Caco-2 (cell line): ENCODE data around the gene PLA2G4D. TPM values are rescaled to one million over a fixed set of nuclear protein-coding genes. Genes with fewer than 3 reads are reported as not detected.

Experiments used
- BruUV-seq: library from RNA; stranded (reverse); fragments of 400-500 nt; replicated peaks from 2 replicates; lab custom pipeline; 2021; lab: Mats Ljungman, UMichigan
- CTCF ChIA-PET: fragments of 300-600 bp; sonication (Branson Sonifier 250); formaldehyde crosslinking; loops from one replicate; lab custom pipeline; 2022; ENCODE audit warnings: antibody characterized with exemption; lab: Charles Lee
- POLR2A ChIA-PET: fragments of 300-600 bp; sonication (Branson Sonifier 250); formaldehyde crosslinking; loops from one replicate; lab custom pipeline; 2022; ENCODE audit warnings: antibody characterized with exemption; lab: Charles Lee
- DNase-seq, 2 experiments: peaks; one replicate each; pipeline versions ENCODE4 v3.0.0 to v3.0.0-alpha.2; 2020 to 2022
- H3K27me3 ChIP-seq: replicated peaks from 2 replicates; pipeline ENCODE4 v1.6.0; 2011; ENCODE audit warnings: low read length; ENCODE audit not compliant: control insufficient read depth, insufficient read depth
- H3K36me3 ChIP-seq: 2 replicates; pipeline ENCODE4 v1.5.1; 2011; ENCODE audit warnings: low read length; ENCODE audit not compliant: control insufficient read depth, insufficient read depth
- H3K4me1 ChIP-seq: fragments of 250-450 bp; sonication (Bioruptor Pico); 2 replicates; pipeline ENCODE4 v1.5.1; 2020; ENCODE audit warnings: mild to moderate bottlenecking
- H3K4me3 ChIP-seq: 2 replicates; pipeline ENCODE4 v1.5.1; 2011; ENCODE audit warnings: low read depth, mild to moderate bottlenecking, control low read depth, low read length
- H3K9me3 ChIP-seq: fragments of 250-450 bp; sonication (Bioruptor Pico); 2 replicates; pipeline ENCODE4 v1.5.1; 2020; ENCODE audit warnings: mild to moderate bottlenecking, moderate library complexity
- H3K27ac Mint-ChIP-seq: one replicate; pipeline ENCODE4 v1.8.0; 2022; ENCODE audit warnings: mixed read lengths; ENCODE audit not compliant: unreplicated experiment
- H3K27me3 Mint-ChIP-seq: one replicate; pipeline ENCODE4 v1.8.0; 2022; ENCODE audit warnings: mixed read lengths; ENCODE audit not compliant: insufficient read depth, unreplicated experiment
- H3K36me3 Mint-ChIP-seq: one replicate; pipeline ENCODE4 v1.8.0; 2022; ENCODE audit warnings: mild to moderate bottlenecking, mixed read lengths; ENCODE audit not compliant: insufficient read depth, unreplicated experiment
- H3K4me1 Mint-ChIP-seq: one replicate; pipeline ENCODE4 v1.8.0; 2022; ENCODE audit warnings: low read depth, mixed read lengths; ENCODE audit not compliant: unreplicated experiment
- H3K4me3 Mint-ChIP-seq: one replicate; pipeline ENCODE4 v1.8.0; 2022; ENCODE audit warnings: mild to moderate bottlenecking, moderate library complexity, mixed read lengths; ENCODE audit not compliant: unreplicated experiment
- H3K9me3 Mint-ChIP-seq: one replicate; pipeline ENCODE4 v1.8.0; 2022; ENCODE audit warnings: mixed read lengths; ENCODE audit not compliant: unreplicated experiment
- CTCF ChIP-seq, 2 experiments: fragments of 200-600 bp in 1 of 2; IDR thresholded peaks; 1 replicate in 1 of 2; 2 replicates in 1 of 2; pipeline versions ENCODE4 v1.5.1 to v1.8.0; 2011 to 2022; ENCODE audit warnings: antibody characterized with exemption in 1 of 2, control low read depth in 1 of 2, inconsistent platforms in 1 of 2, low read depth in 1 of 2, low read length in 1 of 2, mild to moderate bottlenecking in 1 of 2, moderate library complexity in 1 of 2; ENCODE audit not compliant: insufficient read depth in 1 of 2, severe bottlenecking in 1 of 2, unreplicated experiment in 1 of 2
- intact Hi-C: fragments of 100-400 bp; cut with micrococcal nuclease; formaldehyde crosslinking; loops from one replicate; pipeline ENCODE4 v1.10.0; 2022; ENCODE audit not compliant: unreplicated experiment
- total RNA-seq: library from RNA; stranded (reverse); gene quantifications from 2 replicates; pipeline ENCODE4 v1.2.3, GENCODE V29; 2022

The PLA2G4D gene
- total RNA-seq, 1 experiment from 2014 or later: not detected

DNA sequence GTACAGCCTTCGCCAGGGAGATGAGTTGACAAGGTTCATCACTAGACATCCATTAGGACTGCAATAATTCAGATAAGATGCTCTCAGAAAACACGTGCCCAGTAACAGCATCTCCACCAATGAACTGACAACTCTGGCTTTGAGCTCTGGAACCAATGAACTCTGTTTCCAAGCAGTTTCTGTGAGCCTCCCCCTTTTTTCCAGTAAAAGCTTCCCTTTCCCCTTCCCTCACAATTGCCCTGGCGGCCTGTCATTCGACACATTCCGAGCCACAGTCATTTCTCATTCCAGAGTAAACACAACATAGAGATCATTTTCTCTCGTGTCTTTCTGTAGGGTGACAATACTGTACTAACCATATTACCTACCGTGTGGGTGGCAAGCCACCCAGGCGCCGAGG is 3.6 kb downstream of the PLA2G4D start:
- POLR2A ChIA-PET: no interaction called here

GRCh38 chr15:42090370-42090769 is 4.0 kb downstream of the PLA2G4D start:
- H3K27me3 ChIP-seq: no peaks in the 10 kb centered on the region
- H3K9me3 ChIP-seq: no peaks in the 10 kb centered on the region
- no peak for TF ChIP-seq CTCF (IDR thresholded peaks at IDR 0.05; ENCODE audit: insufficient read depth in 1 of 2, low read depth in 1 of 2, low read length in 1 of 2, severe bottlenecking in 1 of 2, unreplicated experiment in 1 of 2)
- H3K27me3 Mint-ChIP-seq: no peaks in the 10 kb centered on the region
- H3K4me3 Mint-ChIP-seq: no peak overlapping the region
- no TSS peak for BruUV-seq
- H3K36me3 Mint-ChIP-seq: no peaks in the 10 kb centered on the region
- no peak overlapping the region for H3K27ac Mint-ChIP-seq
- H3K9me3 Mint-ChIP-seq: no peaks in the 10 kb centered on the region
- H3K4me1 ChIP-seq: peaks cover 10% of the 10 kb centered on the region; the same call in 1 of the 2 replicates
- ChIA-PET CTCF (no interaction called here), POLR2A (no interaction called here)
- no peak overlapping the region for H3K4me3 ChIP-seq
- H3K36me3 ChIP-seq: no peaks in the 10 kb centered on the region
- H3K4me1 Mint-ChIP-seq: peaks cover 8% of the 10 kb centered on the region
- no peak for DNase-seq
- intact Hi-C loops: no loop called here

More for the DNA sequence above, 3.6 kb downstream of the PLA2G4D start:
- Histone ChIP-seq H3K4me1 (peaks cover 10% of the 10 kb centered on the region; the same call in 1 of the 2 replicates), H3K27me3 (no peaks in the 10 kb centered on the region), H3K36me3 (no peaks in the 10 kb centered on the region), H3K9me3 (no peaks in the 10 kb centered on the region), H3K4me3 (no peak overlapping the region)
- no peaks in the 10 kb centered on the region for H3K36me3 Mint-ChIP-seq
- H3K27ac Mint-ChIP-seq: no peak overlapping the region
- no peaks in the 10 kb centered on the region for H3K27me3 Mint-ChIP-seq
- DNase-seq: no peak
- intact Hi-C loops: no loop called here
- no TSS peak for BruUV-seq
- peaks cover 8% of the 10 kb centered on the region for H3K4me1 Mint-ChIP-seq
- no peak for TF ChIP-seq CTCF (IDR thresholded peaks at IDR 0.05; ENCODE audit: insufficient read depth in 1 of 2, low read depth in 1 of 2, low read length in 1 of 2, severe bottlenecking in 1 of 2, unreplicated experiment in 1 of 2)
- H3K9me3 Mint-ChIP-seq: no peaks in the 10 kb centered on the region
- H3K4me3 Mint-ChIP-seq: no peak overlapping the region
- CTCF ChIA-PET: no interaction called here

DNA sequence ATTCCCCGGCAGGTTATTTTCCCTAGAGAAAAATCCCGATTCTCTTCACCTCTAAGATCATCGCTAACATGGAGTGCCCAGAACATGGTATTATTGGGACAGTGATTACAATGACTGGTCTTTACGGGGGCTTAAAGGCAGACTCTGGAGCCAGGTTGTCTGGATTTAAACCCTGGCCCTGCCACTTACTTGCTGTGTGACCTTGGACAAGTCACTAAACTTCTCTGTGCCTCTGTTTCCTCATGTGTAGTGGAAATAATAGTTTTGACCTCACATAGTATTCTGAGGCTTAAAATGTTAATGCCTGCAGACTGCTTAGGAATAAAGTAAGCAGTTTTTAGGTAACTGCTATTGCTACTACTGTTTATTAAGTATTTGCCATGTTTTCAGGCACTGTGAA is 4.4 kb downstream of the PLA2G4D start:
- Histone ChIP-seq H3K27me3 (no peaks in the 10 kb centered on the region), H3K4me1 (peaks cover 10% of the 10 kb centered on the region; the same call in 1 of the 2 replicates), H3K9me3 (no peaks in the 10 kb centered on the region), H3K4me3 (no peak overlapping the region), H3K36me3 (no peaks in the 10 kb centered on the region)
- intact Hi-C loops: no loop called here
- no TSS peak for BruUV-seq
- peaks cover 8% of the 10 kb centered on the region for H3K4me1 Mint-ChIP-seq
- ChIA-PET CTCF (no interaction called here), POLR2A (interaction anchor here (0.5 kb wide), 1 partner anchor 308 kb away, joined by 4 read pairs; no protein-coding TSS in a partner anchor)
- H3K9me3 Mint-ChIP-seq: no peaks in the 10 kb centered on the region
- TF ChIP-seq CTCF (IDR thresholded peaks at IDR 0.05; ENCODE audit: insufficient read depth in 1 of 2, low read depth in 1 of 2, low read length in 1 of 2, severe bottlenecking in 1 of 2, unreplicated experiment in 1 of 2): no peak
- no peak for DNase-seq
- no peak overlapping the region for H3K4me3 Mint-ChIP-seq
- no peaks in the 10 kb centered on the region for H3K27me3 Mint-ChIP-seq
- no peak overlapping the region for H3K27ac Mint-ChIP-seq
- H3K36me3 Mint-ChIP-seq: no peaks in the 10 kb centered on the region
